Suprapubic skin (tissue), 4 donors: Measurements from ENCODE around the gene MAPRE2.

Source experiments
- CTCF ChIP-seq, 2 donors: fragments of 200-600 bp in 1 of 2; fragments of 450-650 bp in 1 of 2; sonication (generic) in 1 of 2; IDR thresholded peaks; one replicate each; pipeline ENCODE4 v1.5.1; 2016 to 2019; ENCODE audit warnings: antibody characterized with exemption in 2 of 2, mild to moderate bottlenecking in 1 of 2, moderate library complexity in 1 of 2
- EP300 ChIP-seq: sonication (generic); formaldehyde crosslinking; IDR thresholded peaks from one replicate; pipeline ENCODE4 v1.6.1; 2017; ENCODE audit warnings: antibody characterized with exemption
- POLR2A ChIP-seq, 2 donors: fragments of 450-650 bp; IDR thresholded peaks; one replicate each; pipeline ENCODE4 v1.6.1; 2017; ENCODE audit warnings: antibody characterized with exemption in 2 of 2, mild to moderate bottlenecking in 2 of 2, moderate library complexity in 2 of 2
- POLR2AphosphoS5 ChIP-seq, 3 donors: sonication (generic); formaldehyde crosslinking; IDR thresholded peaks; one replicate each; pipeline ENCODE4 v1.6.1; 2017; ENCODE audit warnings: antibody characterized with exemption in 3 of 3

GRCh38 chr18:35051641-35052377, 10.6 kb downstream of the MAPRE2 start:
- TF ChIP-seq CTCF (IDR thresholded peaks at IDR 0.05) = no peak
- TF ChIP-seq POLR2A (IDR thresholded peaks at IDR 0.05) = no peak
- no peak for TF ChIP-seq POLR2AphosphoS5 (IDR thresholded peaks at IDR 0.05)
- TF ChIP-seq EP300 = no peak
